HEK293 (cell line): ENCODE data around the gene TRPV6.

Source experiments
- ATF2 ChIP-seq: fragments of 450-650 bp; formaldehyde crosslinking; IDR thresholded peaks from 2 replicates; pipeline ENCODE4 v1.5.1; 2016; ENCODE audit warnings: missing biosample characterization, missing genetic modification characterization, low read depth
- CTCF ChIP-seq: fragments of 450-650 bp; formaldehyde crosslinking; IDR thresholded peaks from 2 replicates; pipeline ENCODE4 v1.5.1; 2016; ENCODE audit warnings: missing biosample characterization, missing genetic modification characterization
- KLF16 ChIP-seq: fragments of 450-650 bp; formaldehyde crosslinking; IDR thresholded peaks from 2 replicates; pipeline ENCODE4 v1.5.1; 2017; ENCODE audit warnings: missing biosample characterization, missing genetic modification characterization
- PATZ1 ChIP-seq: fragments of 450-650 bp; formaldehyde crosslinking; IDR thresholded peaks from 2 replicates; pipeline ENCODE4 v1.5.1; 2016; ENCODE audit warnings: missing biosample characterization, missing genetic modification characterization
- YY1 ChIP-seq: fragments of 450-650 bp; formaldehyde crosslinking; IDR thresholded peaks from 2 replicates; pipeline ENCODE4 v1.5.1; 2018; ENCODE audit warnings: missing biosample characterization, missing genetic modification characterization
- ZNF324 ChIP-seq: fragments of 450-650 bp; formaldehyde crosslinking; IDR thresholded peaks from 2 replicates; pipeline ENCODE4 v1.5.1; 2016; ENCODE audit warnings: missing biosample characterization, missing genetic modification characterization
- ZNF510 ChIP-seq: fragments of 450-650 bp; formaldehyde crosslinking; IDR thresholded peaks from 2 replicates; pipeline ENCODE4 v1.5.1; 2018; ENCODE audit warnings: mild to moderate bottlenecking, missing genetic modification characterization, missing biosample characterization; ENCODE audit not compliant: insufficient replicate concordance
- ZNF513 ChIP-seq: fragments of 450-650 bp; IDR thresholded peaks from 2 replicates; pipeline ENCODE4 v1.5.1; 2018; ENCODE audit warnings: missing biosample characterization, missing genetic modification characterization
- ZNF660 ChIP-seq: fragments of 450-650 bp; IDR thresholded peaks from 2 replicates; pipeline ENCODE4 v1.5.1; 2018; ENCODE audit warnings: missing biosample characterization, mild to moderate bottlenecking, missing genetic modification characterization
- TF ChIP-seq, protein P1 (sequence below): fragments of 450-650 bp; formaldehyde crosslinking; IDR thresholded peaks from 2 replicates; pipeline ENCODE4 v1.5.1; 2017; ENCODE audit warnings: missing biosample characterization, missing genetic modification characterization
- TF ChIP-seq, protein P2 (sequence below): sonication (generic); formaldehyde crosslinking; IDR thresholded peaks from 2 replicates; pipeline ENCODE4 v1.8.1; 2022; ENCODE audit warnings: mild to moderate bottlenecking, moderate library complexity, missing genetic modification reagents

DNA sequence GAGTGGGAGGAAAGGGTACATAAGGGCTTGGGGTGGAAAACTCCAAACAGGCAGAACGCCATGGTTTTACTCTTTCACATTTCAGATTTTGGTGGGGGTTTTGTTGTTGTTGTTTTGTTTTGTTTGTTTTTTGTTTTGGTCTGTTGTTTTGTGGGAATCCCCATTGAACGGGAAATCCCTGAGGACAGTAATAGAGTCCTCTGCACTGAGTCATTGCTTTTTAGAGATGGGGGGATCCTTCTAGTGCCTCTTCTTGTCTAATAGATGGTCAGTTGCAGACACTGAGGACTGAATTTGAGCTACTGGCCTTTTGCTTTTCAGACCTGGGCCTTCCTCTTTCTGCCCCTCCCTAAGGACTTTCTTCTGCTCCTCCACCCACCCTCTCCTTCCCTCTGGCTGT, 28.0 kb upstream of the TRPV6 start:
- no peak for TF ChIP-seq ATF2 (tag by site-specific recombination)
- no peak for TF ChIP-seq ZNF513 (tag by site-specific recombination)
- TF ChIP-seq PATZ1 (tag by site-specific recombination) = no peak
- no peak for TF ChIP-seq ZNF660 (tag by site-specific recombination)
- TF ChIP-seq ZNF510 (tag by site-specific recombination) = no peak
- TF ChIP-seq CTCF (tag by site-specific recombination) = no peak
- no peak for TF ChIP-seq KLF16 (tag by site-specific recombination)
- TF ChIP-seq YY1 (tag by site-specific recombination) = no peak
- TF ChIP-seq, protein P1, sequence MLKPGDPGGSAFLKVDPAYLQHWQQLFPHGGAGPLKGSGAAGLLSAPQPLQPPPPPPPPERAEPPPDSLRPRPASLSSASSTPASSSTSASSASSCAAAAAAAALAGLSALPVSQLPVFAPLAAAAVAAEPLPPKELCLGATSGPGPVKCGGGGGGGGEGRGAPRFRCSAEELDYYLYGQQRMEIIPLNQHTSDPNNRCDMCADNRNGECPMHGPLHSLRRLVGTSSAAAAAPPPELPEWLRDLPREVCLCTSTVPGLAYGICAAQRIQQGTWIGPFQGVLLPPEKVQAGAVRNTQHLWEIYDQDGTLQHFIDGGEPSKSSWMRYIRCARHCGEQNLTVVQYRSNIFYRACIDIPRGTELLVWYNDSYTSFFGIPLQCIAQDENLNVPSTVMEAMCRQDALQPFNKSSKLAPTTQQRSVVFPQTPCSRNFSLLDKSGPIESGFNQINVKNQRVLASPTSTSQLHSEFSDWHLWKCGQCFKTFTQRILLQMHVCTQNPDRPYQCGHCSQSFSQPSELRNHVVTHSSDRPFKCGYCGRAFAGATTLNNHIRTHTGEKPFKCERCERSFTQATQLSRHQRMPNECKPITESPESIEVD (tag by site-specific recombination) = no peak
- TF ChIP-seq, protein P2, sequence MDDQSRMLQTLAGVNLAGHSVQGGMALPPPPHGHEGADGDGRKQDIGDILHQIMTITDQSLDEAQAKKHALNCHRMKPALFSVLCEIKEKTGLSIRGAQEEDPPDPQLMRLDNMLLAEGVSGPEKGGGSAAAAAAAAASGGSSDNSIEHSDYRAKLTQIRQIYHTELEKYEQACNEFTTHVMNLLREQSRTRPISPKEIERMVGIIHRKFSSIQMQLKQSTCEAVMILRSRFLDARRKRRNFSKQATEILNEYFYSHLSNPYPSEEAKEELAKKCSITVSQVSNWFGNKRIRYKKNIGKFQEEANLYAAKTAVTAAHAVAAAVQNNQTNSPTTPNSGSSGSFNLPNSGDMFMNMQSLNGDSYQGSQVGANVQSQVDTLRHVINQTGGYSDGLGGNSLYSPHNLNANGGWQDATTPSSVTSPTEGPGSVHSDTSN (CRISPR knock-in tag) = no peak
- TF ChIP-seq ZNF324 (tag by site-specific recombination) = no peak
